HL-60/S4 (cell line): ENCODE results near the gene RNF114.
"Not testable (repeated sequence)": the region's sequence is repeated elsewhere in the genome, so short reads cannot be mapped to it uniquely, and the experiment has no call there.

Experiments used
- in situ Hi-C: fragments of 300-500 bp; cut with MboI; formaldehyde crosslinking; loops from 2 replicates; pipeline ENCODE4 v1.14.3; 2022; ENCODE audit warnings: low sequenced_read_pairs

The RNF114 gene

GRCh38 chr20:49983848-49984408, 47.7 kb downstream of the RNF114 start:
- in situ Hi-C loops = loop anchor here (5.0 to 25.0 kb wide), 2 partner anchors 88 to 478 kb away; no protein-coding TSS in a partner anchor

GRCh38 chr20:49984426-49985153, 48.4 kb downstream of the RNF114 start:
- in situ Hi-C loops = loop anchor here (5.0 to 25.0 kb wide), 2 partner anchors 88 to 478 kb away; no protein-coding TSS in a partner anchor

- in situ Hi-C loops = loop anchor here (25.0 kb wide), 1 partner anchor 477 kb away; no protein-coding TSS in a partner anchor
Observed at GRCh38 chr20:49985157-49985556, 49.0 kb downstream of the RNF114 start.

GRCh38 chr20:49985617-49986016, 49.4 kb downstream of the RNF114 start:
- in situ Hi-C loops = loop anchor here (25.0 kb wide), 1 partner anchor 477 kb away; no protein-coding TSS in a partner anchor

GRCh38 chr20:49986049-49986448, 49.9 kb downstream of the RNF114 start:
- in situ Hi-C loops = loop anchor here (25.0 kb wide), 1 partner anchor 476 kb away; no protein-coding TSS in a partner anchor

- in situ Hi-C loops = loop anchor here (25.0 kb wide), 1 partner anchor 475 kb away; no protein-coding TSS in a partner anchor
Observed at GRCh38 chr20:49987015-49987867, 51.0 kb downstream of the RNF114 start.

GRCh38 chr20:49987868-49988690, 51.9 kb downstream of the RNF114 start:
- in situ Hi-C loops = loop anchor here (25.0 kb wide), 1 partner anchor 474 kb away; no protein-coding TSS in a partner anchor

GRCh38 chr20:49989234-49990065, 53.3 kb downstream of the RNF114 start:
- in situ Hi-C loops = loop anchor here (25.0 kb wide), 1 partner anchor 473 kb away; no protein-coding TSS in a partner anchor

GRCh38 chr20:49990271-49990720, 54.1 kb downstream of the RNF114 start:
- in situ Hi-C loops = loop anchor here (25.0 kb wide), 1 partner anchor 472 kb away; no protein-coding TSS in a partner anchor

- in situ Hi-C loops = loop anchor here (25.0 kb wide), 1 partner anchor 469 kb away; no protein-coding TSS in a partner anchor
Observed at GRCh38 chr20:49993301-49993751, 57.1 kb downstream of the RNF114 start.

- in situ Hi-C loops = loop anchor here (25.0 kb wide), 1 partner anchor 467 kb away; no protein-coding TSS in a partner anchor
Observed at GRCh38 chr20:49995586-49995985, 59.4 kb downstream of the RNF114 start.

- in situ Hi-C loops = loop anchor here (25.0 kb wide), 1 partner anchor 464 kb away; no protein-coding TSS in a partner anchor
Observed at GRCh38 chr20:49998478-49999188, 62.4 kb downstream of the RNF114 start.

- in situ Hi-C loops = loop anchor here (25.0 kb wide), 1 partner anchor 463 kb away; no protein-coding TSS in a partner anchor
Observed at GRCh38 chr20:49999329-49999728, 63.1 kb downstream of the RNF114 start.

- in situ Hi-C loops = not testable (repeated sequence)
Observed at GRCh38 chr20:50000548-50001222, 64.5 kb downstream of the RNF114 start.

- in situ Hi-C loops = no loop called here
Observed at GRCh38 chr20:50001784-50002311, 65.7 kb downstream of the RNF114 start.

GRCh38 chr20:50003253-50003656, 67.1 kb downstream of the RNF114 start:
- in situ Hi-C loops = no loop called here
